Ovary (tissue), 3 donors: ENCODE measurements around the gene CEP131.

Source experiments
- CTCF ChIP-seq, 3 donors: fragments of 450-650 bp in 2 of 3; fragments of 200-600 bp in 1 of 3; IDR thresholded peaks; one replicate each; pipeline versions ENCODE4 v1.5.1 to v1.8.0; 2016 to 2022; ENCODE audit warnings: antibody characterized with exemption in 3 of 3, mild to moderate bottlenecking in 1 of 3
- EP300 ChIP-seq: sonication (generic); formaldehyde crosslinking; IDR thresholded peaks from one replicate; pipeline ENCODE4 v1.6.1; 2017; ENCODE audit warnings: antibody characterized with exemption
- POLR2A ChIP-seq: fragments of 450-650 bp; IDR thresholded peaks from one replicate; pipeline ENCODE4 v1.6.1; 2017; ENCODE audit warnings: antibody characterized with exemption, mild to moderate bottlenecking, moderate library complexity
- donor health status: DM: no; HTN: no; CAD: no.

GRCh38 chr17:81193470-81194224, 29.1 kb downstream of the CEP131 start:
- TF ChIP-seq CTCF (IDR thresholded peaks at IDR 0.05) (no peak), POLR2A (no peak), EP300 (no peak)
